Fibroblast of lung (primary cell): ENCODE results near the gene BMPR1B. TPM values are rescaled to one million over a fixed set of nuclear protein-coding genes. Genes with fewer than 3 reads are reported as not detected.

Experiments used
- DNase-seq, 2 donors: peaks; one replicate each; pipeline versions ENCODE4 v3.0.0 to v3.0.0-alpha.2; 2010; ENCODE audit warnings: low read depth in 2 of 2
- H2AFZ ChIP-seq: 2 replicates; pipeline ENCODE4 v1.5.1; 2012; ENCODE audit warnings: low read length, control low read depth, inconsistent platforms
- H3K27ac ChIP-seq: 2 replicates; pipeline ENCODE4 v1.5.1; 2011; ENCODE audit warnings: low read length, control low read depth; ENCODE audit not compliant: insufficient read depth
- H3K27me3 ChIP-seq: 2 replicates; pipeline ENCODE4 v1.5.1; 2011; ENCODE audit warnings: mild to moderate bottlenecking, low read length; ENCODE audit not compliant: control insufficient read depth, insufficient read depth
- H3K36me3 ChIP-seq: 2 replicates; pipeline ENCODE4 v1.5.1; 2011; ENCODE audit warnings: low read length; ENCODE audit not compliant: control insufficient read depth, insufficient read depth
- H3K4me1 ChIP-seq: 2 replicates; pipeline ENCODE4 v1.5.1; 2011; ENCODE audit warnings: low read length; ENCODE audit not compliant: control insufficient read depth, insufficient read depth; ENCODE audit errors: extremely low read depth
- H3K4me2 ChIP-seq: 2 replicates; pipeline ENCODE4 v1.5.1; 2011; ENCODE audit warnings: low read length, control low read depth; ENCODE audit not compliant: insufficient read depth; ENCODE audit errors: extremely low read depth
- H3K4me3 ChIP-seq, 4 experiments: fragments of 200-600 bp in 1 of 4; sonication (generic) in 1 of 4; replicated peaks in 1 of 4; 2 replicates each; pipeline ENCODE4 v1.5.1; 2011 to 2016; ENCODE audit warnings: low read length in 4 of 4, low read depth in 3 of 4, mild to moderate bottlenecking in 3 of 4, control low read depth in 2 of 4, inconsistent platforms in 1 of 4, mixed read lengths in 1 of 4; ENCODE audit not compliant: insufficient read depth in 1 of 4; ENCODE audit errors: control extremely low read depth in 1 of 4
- H3K79me2 ChIP-seq: 2 replicates; pipeline ENCODE4 v1.5.1; 2012; ENCODE audit warnings: mild to moderate bottlenecking, low read length, inconsistent platforms; ENCODE audit not compliant: control insufficient read depth, insufficient read depth
- H3K9ac ChIP-seq: 2 replicates; pipeline ENCODE4 v1.5.1; 2011; ENCODE audit warnings: mild to moderate bottlenecking, low read length, control low read depth; ENCODE audit not compliant: insufficient read depth
- H3K9me3 ChIP-seq: 2 replicates; pipeline ENCODE4 v1.5.1; 2012; ENCODE audit warnings: low read depth, low read length; ENCODE audit not compliant: control insufficient read depth, insufficient read depth
- H4K20me1 ChIP-seq: 2 replicates; pipeline ENCODE4 v1.5.1; 2011; ENCODE audit warnings: low read length; ENCODE audit not compliant: control insufficient read depth, insufficient read depth; ENCODE audit errors: extremely low read depth
- CTCF ChIP-seq, 2 donors: IDR thresholded peaks in 1 of 2; conservative IDR thresholded peaks in 1 of 2; 1 replicate in 1 of 2; 2 replicates in 1 of 2; pipeline ENCODE4 v1.5.1; 2011 to 2012; ENCODE audit warnings: low read length in 2 of 2, control low read depth in 1 of 2, inconsistent platforms in 1 of 2, low read depth in 1 of 2, mild to moderate bottlenecking in 1 of 2
- EZH2 ChIP-seq: IDR thresholded peaks from 2 replicates; pipeline ENCODE4 v1.5.1; 2012; ENCODE audit warnings: low read length, control low read depth, mild to moderate bottlenecking; ENCODE audit errors: missing control alignments
- polyA plus RNA-seq, 2 donors: library from polyadenylated mRNA; depleted of rRNA in 1 of 2; stranded (reverse) in 1 of 2; unstranded in 1 of 2; fragments of >200 nt; gene quantifications; 2 replicates each; pipeline ENCODE4 v1.2.1, GENCODE V29; 2011 to 2012; ENCODE audit warnings: missing spikeins in 1 of 2
- total RNA-seq: library from RNA; depleted of rRNA; stranded (reverse); fragments of >200 nt; gene quantifications from 2 replicates; pipeline ENCODE4 v1.2.1, GENCODE V29; 2014

BMPR1B gene
- total and polyA plus RNA-seq, 2 donors (not counting 1 experiment from before 2014, with no cell fraction given) = 0.17 to 0.45 TPM

- no peak for DNase-seq
- H3K4me3 ChIP-seq = no peak overlapping the region
- H2AFZ ChIP-seq = no peak overlapping the region
- no peak overlapping the region for H3K4me2 ChIP-seq
- no peak overlapping the region for H3K27ac ChIP-seq
- TF ChIP-seq EZH2 (no peak), CTCF (conservative IDR thresholded peaks at IDR 0.05 in 1 of 2, IDR thresholded peaks at IDR 0.05 in 1 of 2; ENCODE audit: low read depth in 1 of 2, low read length in 2 of 2) (no peak)
- H3K36me3 ChIP-seq = no peaks in the 10 kb centered on the region
- no peaks in the 10 kb centered on the region for H4K20me1 ChIP-seq
- no peaks in the 10 kb centered on the region for H3K4me1 ChIP-seq
- H3K27me3 ChIP-seq = no peaks in the 10 kb centered on the region
- H3K9ac ChIP-seq = no peak overlapping the region
- H3K9me3 ChIP-seq = no peaks in the 10 kb centered on the region
- no peaks in the 10 kb centered on the region for H3K79me2 ChIP-seq
Observed at GRCh38 chr4:94882756-94883155, 125.0 kb downstream of the BMPR1B start.

- no peaks in the 10 kb centered on the region for H3K79me2 ChIP-seq
Observed at GRCh38 chr4:94887027-94887426, 129.3 kb downstream of the BMPR1B start.

GRCh38 chr4:94889523-94889922 is 131.8 kb downstream of the BMPR1B start:
- Histone ChIP-seq H3K4me2 (no peak overlapping the region), H3K27ac (no peak overlapping the region), H3K36me3 (no peaks in the 10 kb centered on the region), H3K4me3 (no peak overlapping the region), H3K9me3 (no peaks in the 10 kb centered on the region), H3K4me1 (no peaks in the 10 kb centered on the region), H2AFZ (no peak overlapping the region), H4K20me1 (no peaks in the 10 kb centered on the region), H3K9ac (no peak overlapping the region), H3K27me3 (no peaks in the 10 kb centered on the region), H3K79me2 (no peaks in the 10 kb centered on the region)
- no peak for DNase-seq
- TF ChIP-seq EZH2 (no peak), CTCF (conservative IDR thresholded peaks at IDR 0.05 in 1 of 2, IDR thresholded peaks at IDR 0.05 in 1 of 2; ENCODE audit: low read depth in 1 of 2, low read length in 2 of 2) (no peak)

More at GRCh38 chr4:94887027-94887426, 129.3 kb downstream of the BMPR1B start:
- Histone ChIP-seq H3K36me3 (no peaks in the 10 kb centered on the region), H3K27me3 (no peaks in the 10 kb centered on the region), H3K4me1 (no peaks in the 10 kb centered on the region), H3K4me2 (no peak overlapping the region), H3K4me3 (no peak overlapping the region), H4K20me1 (no peaks in the 10 kb centered on the region), H3K9me3 (no peaks in the 10 kb centered on the region), H3K9ac (no peak overlapping the region), H3K27ac (no peak overlapping the region), H2AFZ (no peak overlapping the region)
- no peak for TF ChIP-seq CTCF (conservative IDR thresholded peaks at IDR 0.05 in 1 of 2, IDR thresholded peaks at IDR 0.05 in 1 of 2; ENCODE audit: low read depth in 1 of 2, low read length in 2 of 2)
- no peak for TF ChIP-seq EZH2
- DNase-seq = no peak
